GM12878 (cell line): ENCODE results near the gene PANX2. TPM values are rescaled to one million over a fixed set of nuclear protein-coding genes. Genes with fewer than 3 reads are reported as not detected.
A peak's percentile ranks its signal among the peaks of the same experiment; 100 is the strongest.

Source experiments
- ATAC-seq: fragments of 200-7000 bp; cut with Tn5 transposase; 3 replicates; pipeline ENCODE4 v1.9.1; 2020; ENCODE audit warnings: mild to moderate bottlenecking, moderate library complexity
- BruUV-seq: library from RNA; stranded (reverse); fragments of 400-500 nt; replicated peaks from 2 replicates; lab custom pipeline; 2021; lab: Mats Ljungman, UMichigan
- CTCF ChIA-PET: fragments of 300-600 bp; sonication (Branson Sonifier 250); formaldehyde crosslinking; extraction: SDS; loops from one replicate; lab custom pipeline; 2021; ENCODE audit warnings: inconsistent platforms; lab: Yijun Ruan, JAX
- POLR2A ChIA-PET: fragments of 350-600 bp; formaldehyde crosslinking; extraction: SDS; loops from one replicate; lab custom pipeline; 2021; ENCODE audit warnings: inconsistent platforms; lab: Charles Lee
- RAD21 ChIA-PET: fragments of 300-600 bp; sonication (Branson Sonifier 250); formaldehyde crosslinking; loops from one replicate; lab custom pipeline; 2023; ENCODE audit warnings: antibody characterized with exemption; ENCODE audit not compliant: unreplicated experiment; lab: Charles Lee
- SMC1A ChIA-PET: fragments of 300-600 bp; sonication (Branson Sonifier 250); formaldehyde crosslinking; loops from one replicate; lab custom pipeline; 2023; ENCODE audit not compliant: unreplicated experiment, uncharacterized antibody; lab: Charles Lee
- DNase-seq: peaks from one replicate; pipeline ENCODE4 v3.0.0-alpha.2; 2011; ENCODE audit warnings: low read depth, low spot score
- FAIRE-seq: peaks from 3 replicates; lab custom pipeline; 2011; peaks lifted over from hg19 to GRCh38; lab: Jason Lieb, UNC
- H2AFZ ChIP-seq: 2 replicates; pipeline ENCODE4 v1.6.0; 2011; ENCODE audit warnings: low read depth, low read length, control low read depth; ENCODE audit not compliant: control insufficient read depth
- H3K27ac ChIP-seq: 2 replicates; pipeline ENCODE4 v1.5.1; 2011; ENCODE audit warnings: control low read depth; ENCODE audit not compliant: control insufficient read depth, insufficient read depth
- H3K27me3 ChIP-seq, 2 experiments: replicated peaks in 1 of 2; 2 replicates each; pipeline versions ENCODE4 v1.6.0 to v1.6.1; 2011; ENCODE audit warnings: low read length in 1 of 2; ENCODE audit not compliant: control insufficient read depth in 2 of 2, insufficient read depth in 2 of 2
- H3K36me3 ChIP-seq, 2 experiments: 2 replicates each; pipeline ENCODE4 v1.5.1; 2011; ENCODE audit warnings: low read length in 1 of 2; ENCODE audit not compliant: control insufficient read depth in 2 of 2, insufficient read depth in 2 of 2
- H3K4me1 ChIP-seq: 2 replicates; pipeline ENCODE4 v1.6.1; 2011; ENCODE audit warnings: mild to moderate bottlenecking, low read length, moderate library complexity, mixed read lengths; ENCODE audit not compliant: control insufficient read depth, insufficient read depth
- H3K4me2 ChIP-seq: 2 replicates; pipeline ENCODE4 v1.6.0; 2011; ENCODE audit warnings: control low read depth; ENCODE audit not compliant: control insufficient read depth, insufficient read depth
- H3K4me3 ChIP-seq: fragments of 200-600 bp; sonication (generic); 2 replicates; pipeline ENCODE4 v1.5.1; 2016
- H3K79me2 ChIP-seq: 2 replicates; pipeline ENCODE4 v1.6.0; 2011; ENCODE audit warnings: low read length; ENCODE audit not compliant: control insufficient read depth, insufficient read depth
- H3K9ac ChIP-seq: 2 replicates; pipeline ENCODE4 v1.8.0; 2011; ENCODE audit warnings: low read length, control low read depth, mixed read lengths; ENCODE audit not compliant: control insufficient read depth, insufficient read depth
- H3K9me3 ChIP-seq: replicated peaks from 3 replicates; pipeline ENCODE4 v1.5.1; 2011; ENCODE audit warnings: mild to moderate bottlenecking, low read length; ENCODE audit not compliant: control insufficient read depth, insufficient read depth
- H4K20me1 ChIP-seq: 2 replicates; pipeline ENCODE4 v1.6.0; 2011; ENCODE audit not compliant: control insufficient read depth, insufficient read depth
- ATF3 ChIP-seq: IDR thresholded peaks from 2 replicates; pipeline ENCODE4 v1.6.1; 2011; ENCODE audit warnings: low read depth, mild to moderate bottlenecking, low read length, moderate library complexity, borderline replicate concordance; ENCODE audit errors: extremely low read depth
- BCL11A ChIP-seq: IDR thresholded peaks from 2 replicates; pipeline ENCODE4 v1.6.1; 2011; ENCODE audit warnings: low read depth, low read length
- CREB1 ChIP-seq: IDR thresholded peaks from 2 replicates; pipeline ENCODE4 v1.6.1; 2012; ENCODE audit warnings: low read depth, mild to moderate bottlenecking, inconsistent platforms
- DPF2 ChIP-seq: fragments of 450-650 bp; IDR thresholded peaks from 2 replicates; pipeline ENCODE4 v1.6.1; 2017; ENCODE audit warnings: mild to moderate bottlenecking
- ESRRA ChIP-seq: IDR thresholded peaks from 2 replicates; pipeline ENCODE4 v1.6.1; 2012; ENCODE audit warnings: mild to moderate bottlenecking, low read length, improper control_type of control experiment
- HSF1 ChIP-seq: fragments of 150-350 bp; IDR thresholded peaks from 2 replicates; pipeline ENCODE4 v1.6.1; 2014; ENCODE audit warnings: mild to moderate bottlenecking, low read depth, low read length
- MAX ChIP-seq: IDR thresholded peaks from 2 replicates; pipeline ENCODE4 v1.6.1; 2012; ENCODE audit warnings: low read depth, low read length, improper control_type of control experiment
- MXI1 ChIP-seq: fragments of 150-350 bp; IDR thresholded peaks from 2 replicates; pipeline ENCODE4 v1.6.1; 2011; ENCODE audit warnings: low read depth, mild to moderate bottlenecking, inconsistent platforms, low read length, improper control_type of control experiment
- PBX3 ChIP-seq: IDR thresholded peaks from 2 replicates; pipeline ENCODE4 v1.6.1; 2011; ENCODE audit warnings: mild to moderate bottlenecking, low read depth, low read length, moderate library complexity; ENCODE audit not compliant: insufficient replicate concordance
- POLR2AphosphoS5 ChIP-seq: IDR thresholded peaks from 2 replicates; pipeline ENCODE4 v1.6.1; 2011; ENCODE audit warnings: mild to moderate bottlenecking, low read length, inconsistent platforms
- RAD21 ChIP-seq: IDR thresholded peaks from 2 replicates; pipeline ENCODE4 v1.6.1; 2011; ENCODE audit warnings: mild to moderate bottlenecking, low read depth, low read length, moderate library complexity; ENCODE audit not compliant: insufficient read depth
- RCOR1 ChIP-seq: conservative IDR thresholded peaks from 2 replicates; pipeline ENCODE4 v1.6.1; 2012; ENCODE audit warnings: low read depth, low read length, improper control_type of control experiment
- RFX5 ChIP-seq: IDR thresholded peaks from 2 replicates; pipeline ENCODE4 v1.6.1; 2011; ENCODE audit warnings: low read depth, low read length, improper control_type of control experiment
- SMAD5 ChIP-seq: IDR thresholded peaks from 2 replicates; pipeline ENCODE4 v1.6.1; 2016; ENCODE audit warnings: antibody characterized with exemption, low read depth
- SMARCA5 ChIP-seq: fragments of 450-650 bp; IDR thresholded peaks from 2 replicates; pipeline ENCODE4 v1.6.1; 2017; ENCODE audit warnings: mild to moderate bottlenecking
- STAT1 ChIP-seq: fragments of 450-650 bp; conservative IDR thresholded peaks from 2 replicates; pipeline ENCODE4 v1.6.1; 2014; ENCODE audit warnings: antibody characterized with exemption, mild to moderate bottlenecking
- ZSCAN29 ChIP-seq: fragments of 450-650 bp; IDR thresholded peaks from 2 replicates; pipeline ENCODE4 v1.6.1; 2017; ENCODE audit warnings: mild to moderate bottlenecking, moderate library complexity
- WGBS: methylation state at CpG from one replicate; pipeline ENCODE4 v1.1.6; 2016; ENCODE audit warnings: low lambda C conversion rate; ENCODE audit not compliant: insufficient replicate concordance, insufficient coverage; ENCODE audit errors: missing lambda C conversion rate; 5-methylcytosine and 5-hydroxymethylcytosine counted together
- in situ Hi-C: fragments of 300-500 bp; cut with MboI; formaldehyde crosslinking; loops from 9 replicates; pipeline ENCODE4 v1.14.3; 2018; ENCODE audit warnings: mixed read lengths
- intact Hi-C: fragments of 100-400 bp; cut with micrococcal nuclease; formaldehyde crosslinking; loops from one replicate; pipeline ENCODE4 v1.14.2; 2022; ENCODE audit not compliant: unreplicated experiment
- polyA plus RNA-seq, 11 experiments: library from polyadenylated mRNA; depleted of rRNA in 4 of 11; unstranded in 6 of 11; stranded (reverse) in 5 of 11; fragments of >200 nt; fragmentation: Nextera tagmentation in 4 of 11; fragmentation: Illumina TruSeq in 1 of 11; extraction: Ambion mirVana in 4 of 11; extraction: Trizol in 1 of 11; gene quantifications; 1 replicate in 1 of 11; 2 replicates in 10 of 11; pipeline versions ENCODE4 v1.2.1 to v1.2.3, GENCODE V29; 2011 to 2016; ENCODE audit warnings: inconsistent platforms in 2 of 11, missing spikeins in 2 of 11, low read depth in 1 of 11
- total RNA-seq, 4 experiments: library from RNA; depleted of rRNA in 3 of 4; stranded (reverse); fragments of >200 nt in 3 of 4; fragmentation: Illumina TruSeq in 1 of 4; extraction: Trizol in 1 of 4; gene quantifications; 2 replicates each; pipeline versions ENCODE4 v1.2.1 to v1.2.3, GENCODE V29; 2013 to 2021

Gene PANX2
- total and polyA plus RNA-seq, 10 of the 15 experiments (the other 5 are each of a cell fraction or from before 2014, with no cell fraction given) = 0.04 to 0.44 (median 0.17) TPM; not detected in 5

GRCh38 chr22:50190941-50191741 lies 20.6 kb downstream of the PANX2 start (continued):
- no peak for TF ChIP-seq ESRRA
- no peak for TF ChIP-seq RCOR1
- no peak for TF ChIP-seq STAT1
- 0 out of 2 replicates have a peak, but pooled peaks have one; percentile 24 for TF ChIP-seq ZSCAN29
- TF ChIP-seq PBX3 = peak; percentile 68
- 0 out of 2 replicates have a peak, but pooled peaks have one; percentile 13 for TF ChIP-seq SMAD5
- TF ChIP-seq RFX5 = no peak

GRCh38 chr22:50192436-50193204 lies 22.1 kb downstream of the PANX2 start:
- FAIRE-seq (peak; percentile 88), DNase-seq (no peak), ATAC-seq (peak; percentile 5)
- no TSS peak for BruUV-seq
- ChIA-PET RAD21 (interaction anchor here (1.2 to 2.1 kb wide), 2 partner anchors 44 to 262 kb away, joined by 3 to 5 read pairs; no protein-coding TSS in a partner anchor), CTCF (interaction anchor here (0.8 to 1.3 kb wide), 2 partner anchors 43 to 50 kb away, joined by 3 read pairs; no protein-coding TSS in a partner anchor), POLR2A (interaction anchor here (1.0 to 2.2 kb wide), 2 partner anchors 9 to 21 kb away, joined by 3 to 5 read pairs; no protein-coding TSS in a partner anchor), SMC1A (no interaction called here)
- H3K4me3 ChIP-seq = peak overlapping the region; percentile 64
- peaks cover 0 to 36% of the 10 kb centered on the region in 2 experiments; a peak in 3 of 4 replicates for H3K36me3 ChIP-seq
- peaks cover 67% of the 10 kb centered on the region for H3K4me1 ChIP-seq
- H4K20me1 ChIP-seq = no peaks in the 10 kb centered on the region
- 5% methylated on average over 20 of the region's 25 CpGs for WGBS
- no peaks in the 10 kb centered on the region for H3K27me3 ChIP-seq
- peaks cover 57% of the 10 kb centered on the region for H3K79me2 ChIP-seq
- in situ Hi-C loops = no loop called here
- H3K9ac ChIP-seq = peak overlapping the region; percentile 89
- no peaks in the 10 kb centered on the region for H3K9me3 ChIP-seq
- intact Hi-C loops = loop anchor here (10.0 kb wide), 1 partner anchor 258 kb away; no protein-coding TSS in a partner anchor
- no peak overlapping the region for H2AFZ ChIP-seq
- H3K4me2 ChIP-seq = peak overlapping the region; percentile 90
- H3K27ac ChIP-seq = peak overlapping the region; percentile 98
- TF ChIP-seq MAX (peak; percentile 35; the same call in 1 of the 2 replicates), BCL11A (0 out of 2 replicates have a peak, but pooled peaks have one; percentile 9), RAD21 (no peak), DPF2 (peak; percentile 7; the same call in 1 of the 2 replicates), ATF3 (no peak), CREB1 (no peak), POLR2AphosphoS5 (peak; percentile 55; the same call in 1 of the 2 replicates), HSF1 (no peak), MXI1 (peak; percentile 16; the same call in 1 of the 2 replicates), SMARCA5 (peak; percentile 52; the same call in 1 of the 2 replicates)
